Measurements from ENCODE around the gene ALDH3B2.
"Not testable (repeated sequence)": the region's sequence is repeated elsewhere in the genome, so short reads cannot be mapped to it uniquely, and the experiment has no call there.

The ALDH3B2 gene

DNA sequence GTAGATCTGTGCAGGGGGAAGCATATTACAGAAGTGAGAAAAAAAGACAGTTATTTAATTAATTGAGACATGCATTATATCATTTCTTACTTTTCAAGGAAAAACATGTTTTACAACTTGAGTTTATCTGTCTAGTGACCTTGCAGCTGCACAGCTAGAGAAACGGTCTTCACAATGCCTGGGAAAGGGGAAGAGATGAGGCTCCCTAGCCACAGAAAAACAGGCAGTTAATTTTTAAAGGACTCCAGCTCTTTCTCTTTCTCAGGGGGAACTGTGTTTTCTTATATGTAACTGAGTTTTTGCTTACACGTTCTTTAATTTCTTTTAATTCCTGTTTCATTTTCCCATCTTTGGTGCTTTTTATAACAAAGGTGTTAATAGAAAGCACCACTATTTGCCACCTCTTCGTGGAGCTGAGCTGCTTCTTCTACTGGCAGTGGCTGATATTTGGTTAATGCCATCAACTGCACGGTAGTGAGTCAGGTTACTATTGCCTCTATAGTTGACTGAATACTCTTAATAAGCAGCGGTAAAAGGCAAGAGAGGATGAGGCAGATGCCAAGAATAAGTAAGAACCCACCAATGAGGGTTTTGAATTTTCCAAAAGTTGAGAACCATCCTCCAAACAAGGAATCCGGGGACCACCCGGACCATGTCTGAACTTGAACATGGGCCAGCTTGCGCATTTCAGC lies 11.4 kb upstream of the ALDH3B2 start:
- in situ Hi-C loops (cut with HindIII; ENCODE audit: low sequenced_read_pairs): not testable (repeated sequence)

DNA sequence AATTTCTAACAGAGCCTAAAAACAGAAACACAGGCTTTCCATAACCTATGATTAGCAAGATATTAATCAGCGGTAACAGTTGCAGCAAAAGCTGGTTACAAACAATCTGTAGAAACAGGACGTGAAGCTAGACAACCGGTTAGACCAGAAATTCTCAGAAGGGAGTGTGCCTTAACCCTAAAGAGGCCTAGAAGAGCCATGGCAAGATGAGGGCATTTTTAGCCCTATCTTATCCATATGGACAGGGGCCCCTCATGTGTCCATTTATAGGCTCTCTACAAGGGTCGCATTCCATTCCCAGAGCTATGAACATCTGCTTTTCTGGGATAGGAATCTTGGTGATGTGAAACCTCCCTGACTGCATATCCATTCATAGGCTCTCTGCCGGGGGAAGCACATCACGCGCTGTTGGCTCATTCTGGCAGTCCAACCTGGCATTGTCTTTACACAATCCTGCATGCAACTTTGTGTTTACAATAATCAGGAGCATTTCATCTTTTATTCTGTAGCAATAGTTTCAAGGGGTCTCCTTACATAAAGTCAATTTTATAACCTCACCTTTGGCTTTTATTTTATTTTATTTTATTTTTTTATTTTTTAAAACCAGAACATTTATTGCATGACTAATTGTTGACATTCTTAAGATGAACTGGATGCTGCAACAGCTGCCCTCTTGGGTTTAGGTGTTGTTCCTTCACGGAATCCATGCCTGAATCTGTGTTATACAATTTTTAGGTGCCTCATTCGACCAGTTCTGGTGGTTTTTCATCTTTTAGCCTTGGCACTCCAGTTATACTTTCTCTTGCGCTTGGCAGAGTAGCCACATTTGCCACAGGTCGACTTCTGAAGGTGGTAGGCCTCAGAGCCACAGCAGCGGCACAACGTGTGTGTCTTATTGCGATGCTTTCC lies 8.0 kb upstream of the ALDH3B2 start:
- in situ Hi-C loops (cut with HindIII; ENCODE audit: low sequenced_read_pairs): not testable (repeated sequence)

DNA sequence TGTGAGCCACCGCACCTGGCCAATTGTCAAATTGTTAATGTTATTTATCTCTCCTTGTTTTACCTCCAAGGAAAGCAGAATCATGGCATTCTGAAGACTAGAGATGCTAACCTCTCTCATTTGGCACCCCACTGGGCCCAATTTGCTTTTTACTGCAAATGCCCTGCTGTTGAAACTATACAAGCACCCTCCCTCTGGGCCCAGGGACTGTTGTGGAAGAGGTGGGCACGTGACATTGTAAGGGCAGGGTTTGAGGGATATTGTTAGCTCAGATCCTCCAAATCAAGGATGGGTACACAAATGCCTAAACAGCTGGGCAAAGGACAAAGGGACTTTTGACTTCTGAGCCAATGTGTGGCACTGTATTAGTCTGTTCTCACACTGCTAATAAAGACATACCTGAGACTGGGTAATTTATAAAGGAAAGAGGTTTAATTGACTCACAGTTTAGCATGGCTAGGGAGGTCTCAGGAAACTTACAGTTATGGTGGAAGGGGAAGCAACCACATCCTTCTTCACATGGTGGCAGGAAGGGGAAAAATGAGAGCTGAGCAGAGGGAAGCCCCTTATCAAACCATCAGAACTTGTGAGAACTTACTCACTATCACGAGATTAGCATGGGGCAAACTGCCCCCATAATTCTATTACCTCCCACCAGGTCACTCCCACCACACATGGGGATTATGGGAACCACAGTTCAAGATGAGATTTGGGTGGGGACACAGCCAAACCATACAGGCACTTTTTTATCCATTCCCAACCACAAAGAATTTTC lies 6.5 kb upstream of the ALDH3B2 start:
- in situ Hi-C loops (cut with HindIII; ENCODE audit: low sequenced_read_pairs): no loop called here

DNA sequence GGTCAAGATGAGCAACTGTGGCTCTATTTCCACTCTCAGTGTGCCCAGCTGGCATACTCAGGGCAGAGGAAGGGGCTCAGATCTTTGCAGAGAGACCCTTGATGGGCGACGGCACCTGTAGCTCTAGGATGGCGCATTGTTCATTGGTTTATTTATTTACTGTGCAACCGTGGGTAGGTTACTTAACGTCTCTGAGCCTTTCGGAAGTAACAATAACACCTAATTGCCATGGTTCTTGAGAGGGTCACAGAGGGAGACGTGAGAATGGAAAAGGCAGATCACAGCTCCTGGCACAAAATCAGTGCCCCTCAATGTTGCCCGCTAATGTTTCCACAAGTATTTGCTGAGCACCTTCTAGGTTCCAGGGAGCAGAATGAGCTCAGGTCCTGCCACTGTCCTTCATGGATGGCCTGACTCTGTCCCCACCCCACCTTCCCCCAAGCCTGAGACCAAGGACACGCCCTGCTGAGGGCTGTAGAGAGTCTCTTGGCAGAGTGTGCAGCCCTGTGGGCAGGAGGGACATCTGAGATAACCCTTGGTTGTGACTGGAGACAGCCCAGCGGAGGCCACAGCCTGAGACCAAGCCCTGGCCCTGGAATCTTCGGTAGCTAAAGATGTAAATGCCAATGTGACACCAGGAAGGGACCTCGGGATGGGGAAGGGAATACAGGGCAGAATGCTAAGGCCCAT lies 780 bp upstream of the ALDH3B2 start:
- in situ Hi-C loops (cut with HindIII; ENCODE audit: low sequenced_read_pairs): no loop called here

DNA sequence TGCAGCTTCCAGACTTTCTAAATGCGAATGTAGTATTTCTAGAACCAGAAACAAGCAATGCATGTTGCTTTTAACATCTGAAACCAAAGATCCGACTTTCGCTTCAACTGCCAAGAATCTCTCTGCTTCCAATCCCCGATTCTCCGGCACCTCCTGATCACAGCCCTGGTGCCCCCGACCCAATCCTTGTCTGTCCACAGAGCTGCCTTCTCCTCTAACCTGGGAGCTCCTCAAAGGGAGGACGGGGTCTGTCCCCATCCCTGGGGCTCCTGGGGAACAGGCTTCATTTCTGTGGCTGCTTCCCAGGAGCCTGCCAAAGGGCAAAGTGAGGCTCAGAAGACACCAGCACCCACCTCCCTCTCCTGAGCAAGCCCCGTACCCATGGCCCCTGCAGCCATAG lies 521 bp downstream of the ALDH3B2 start:
- in situ Hi-C loops (cut with HindIII; ENCODE audit: low sequenced_read_pairs): no loop called here

DNA sequence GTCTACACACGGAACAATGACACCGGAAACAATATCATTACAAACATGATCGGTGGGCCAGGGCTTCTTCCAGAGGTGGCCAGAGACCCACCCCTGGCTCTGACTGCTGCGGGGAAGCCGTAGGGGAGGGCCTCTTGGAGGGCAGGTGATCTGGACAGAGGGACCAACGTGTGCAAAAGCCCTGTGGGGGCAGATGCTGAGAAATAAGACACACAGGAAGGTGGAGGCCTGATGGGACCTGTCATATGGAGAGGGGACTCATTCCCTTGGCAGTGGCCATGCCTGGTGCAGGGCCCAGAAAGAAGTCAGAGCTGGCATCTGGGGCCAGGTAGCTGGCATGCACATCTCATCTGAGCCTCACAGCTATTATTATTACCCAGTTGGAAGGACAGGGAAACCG lies 1.1 kb downstream of the ALDH3B2 start:
- in situ Hi-C loops (cut with HindIII; ENCODE audit: low sequenced_read_pairs): no loop called here

DNA sequence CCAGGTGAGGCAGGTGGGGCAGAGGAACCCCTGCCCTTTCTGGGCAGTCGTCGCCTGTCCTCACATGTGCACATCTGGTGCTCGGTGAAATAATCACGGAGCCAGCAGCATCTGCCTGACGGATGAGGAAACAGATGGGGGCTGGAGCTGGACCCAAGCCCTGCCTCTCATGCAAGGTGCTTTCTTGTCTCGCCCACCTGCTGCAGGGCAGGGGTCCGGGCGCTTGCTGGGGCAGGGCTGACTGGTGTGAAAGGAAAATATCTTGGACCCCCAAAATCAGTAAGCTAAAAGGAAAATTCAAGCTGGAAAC lies 3.3 kb downstream of the ALDH3B2 start:
- in situ Hi-C loops (cut with HindIII; ENCODE audit: low sequenced_read_pairs): no loop called here

DNA sequence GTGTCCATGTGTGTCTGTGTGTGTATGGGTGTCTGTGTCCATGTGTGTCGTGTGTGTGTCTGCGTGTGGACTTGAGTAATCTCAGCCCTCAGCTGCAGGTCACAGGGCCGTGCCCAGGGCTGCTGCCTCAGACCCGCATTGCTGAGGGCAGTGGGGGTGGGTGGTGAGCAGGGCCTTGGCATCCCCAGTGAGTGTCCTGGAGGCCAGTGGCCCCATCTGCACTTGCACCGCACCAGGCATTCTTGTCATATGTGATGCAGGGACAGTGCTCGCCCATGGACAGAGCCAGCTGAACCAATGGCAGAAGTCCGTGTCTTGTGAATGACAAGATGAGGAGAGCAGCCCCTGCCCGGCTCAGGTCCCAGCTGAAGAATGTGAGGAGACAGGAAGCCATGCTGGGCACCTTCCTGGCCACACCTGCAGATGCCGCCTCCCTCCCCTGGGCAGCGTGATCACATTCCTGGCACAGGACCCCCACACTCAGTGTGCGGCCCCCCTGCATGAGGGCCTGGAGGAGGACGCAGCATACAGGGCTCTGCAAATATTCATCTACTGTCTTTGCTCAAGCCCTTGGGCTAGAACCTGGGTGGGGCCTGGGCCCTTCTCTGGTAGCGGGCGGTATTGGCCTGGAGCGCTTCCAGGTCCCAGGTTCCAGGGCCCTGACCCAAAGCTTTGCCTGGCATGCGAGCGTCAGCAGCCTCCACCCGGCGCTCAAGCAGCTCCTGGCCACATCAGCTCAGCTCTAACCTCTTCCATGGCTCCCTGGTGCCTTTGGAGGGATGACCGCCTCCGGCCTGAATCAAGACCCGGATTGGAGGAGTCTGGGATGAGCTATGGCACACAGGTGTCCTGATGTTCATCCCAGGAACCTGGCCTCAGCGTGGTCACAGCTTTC lies 3.9 kb downstream of the ALDH3B2 start:
- in situ Hi-C loops (cut with HindIII; ENCODE audit: low sequenced_read_pairs): no loop called here

DNA sequence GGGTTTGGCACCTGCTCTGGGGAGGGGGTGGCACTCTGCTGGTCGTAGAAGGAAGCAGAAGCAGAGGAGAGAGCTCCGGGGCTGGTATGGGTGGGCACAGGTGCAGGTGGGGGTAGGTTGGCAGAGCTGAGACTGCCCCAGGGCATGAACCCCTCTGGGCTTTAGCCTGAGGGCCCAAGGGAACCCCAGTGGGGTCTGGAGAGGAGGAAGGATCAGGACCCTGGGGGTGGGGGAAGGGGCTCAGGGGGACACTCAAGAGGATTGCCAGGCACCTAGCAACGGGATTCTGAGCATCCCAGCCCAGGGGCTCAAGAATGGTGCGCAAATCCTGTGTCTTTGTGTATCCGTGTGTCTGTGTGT lies 6.3 kb downstream of the ALDH3B2 start:
- in situ Hi-C loops (cut with HindIII; ENCODE audit: low sequenced_read_pairs): no loop called here

DNA sequence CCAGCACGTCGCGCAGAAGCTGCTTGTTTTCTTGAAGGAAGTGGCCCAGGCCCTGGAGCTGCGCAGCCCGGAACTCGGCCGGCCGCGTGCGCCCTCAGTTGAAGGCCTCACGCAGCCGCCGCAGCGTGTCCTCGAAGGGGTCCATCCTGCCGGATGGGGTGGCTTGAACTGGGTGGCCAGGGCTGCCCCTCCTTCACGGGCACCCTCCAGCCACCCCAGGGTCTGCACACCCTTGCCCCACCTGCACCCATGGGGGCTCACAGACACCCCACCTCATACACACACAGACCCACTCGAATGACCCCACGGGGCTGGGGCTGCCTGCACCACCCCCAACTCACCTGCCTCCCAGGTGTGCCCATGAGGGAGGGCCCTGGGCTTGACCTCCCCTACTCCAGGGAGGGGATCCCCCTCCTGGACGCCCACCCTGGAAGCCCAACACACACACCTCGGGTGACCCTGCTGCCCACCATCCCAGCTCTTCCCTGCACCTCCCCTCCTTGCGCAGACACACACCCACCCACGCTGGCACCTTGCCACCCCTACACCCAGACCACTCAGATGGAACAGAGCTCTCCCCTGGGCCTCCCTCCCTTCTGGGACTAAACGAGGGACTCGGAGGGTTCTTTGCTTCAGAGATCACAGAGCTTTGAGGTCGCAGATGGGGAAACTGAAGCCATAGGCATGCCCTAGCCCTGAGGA lies 6.8 kb downstream of the ALDH3B2 start:
- in situ Hi-C loops (cut with HindIII; ENCODE audit: low sequenced_read_pairs): no loop called here

DNA sequence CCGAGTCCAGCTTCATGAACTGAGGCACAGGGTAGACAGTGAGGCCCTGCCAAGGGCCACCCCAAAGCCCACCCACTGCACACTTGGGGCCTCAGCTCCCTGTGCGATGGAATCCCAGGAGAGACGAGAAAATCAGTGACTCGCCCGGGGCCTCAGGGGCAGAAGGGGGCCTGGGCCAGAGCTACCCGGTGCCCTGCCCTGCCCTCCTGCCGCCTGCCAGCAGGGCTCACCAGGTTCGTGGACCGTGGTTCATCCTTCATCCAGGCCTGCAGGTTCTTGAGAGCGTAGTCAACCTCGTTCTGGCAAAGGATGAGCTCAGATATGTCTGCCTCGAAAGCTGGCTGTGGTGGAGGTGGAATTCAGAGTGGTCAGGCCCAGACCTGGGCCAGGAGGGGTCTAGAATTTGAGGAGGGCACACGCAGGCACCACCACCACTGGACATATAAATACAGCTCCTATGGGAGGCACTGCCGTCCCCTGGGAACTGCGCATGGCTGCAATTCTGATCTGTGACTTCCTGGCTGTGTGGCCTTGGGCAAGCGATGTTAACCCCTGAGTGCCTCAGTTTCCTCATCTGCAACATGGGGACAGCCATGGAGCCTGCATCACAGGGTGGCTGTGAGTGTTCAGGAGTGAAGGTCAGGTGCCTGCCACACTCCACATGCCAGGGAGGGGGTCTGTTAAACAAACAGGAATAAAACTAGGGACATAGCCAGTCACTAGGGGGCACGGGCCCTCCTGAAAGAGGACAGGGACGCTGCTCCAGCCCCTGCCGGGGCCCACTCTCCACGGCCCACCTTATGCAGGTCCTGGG lies 7.5 kb downstream of the ALDH3B2 start:
- in situ Hi-C loops (cut with HindIII; ENCODE audit: low sequenced_read_pairs): no loop called here

DNA sequence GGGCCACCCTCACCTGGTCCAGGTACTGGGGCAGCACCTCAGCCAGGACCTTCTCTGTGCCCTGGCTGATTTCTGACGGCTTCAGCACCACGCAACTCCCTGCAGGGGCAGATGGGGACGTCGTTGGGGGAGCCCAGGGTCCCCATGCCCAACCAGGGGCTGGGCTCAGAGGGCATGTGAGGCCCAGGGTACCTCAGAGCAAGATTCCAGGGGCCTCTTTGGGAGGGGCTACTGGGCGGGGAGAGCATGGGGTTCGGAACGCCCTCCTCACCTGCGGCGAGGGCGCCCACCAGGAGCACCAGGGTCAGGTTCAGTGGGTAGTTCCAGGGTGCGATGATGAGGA lies 8.1 kb downstream of the ALDH3B2 start:
- in situ Hi-C loops (cut with HindIII; ENCODE audit: low sequenced_read_pairs): no loop called here

DNA sequence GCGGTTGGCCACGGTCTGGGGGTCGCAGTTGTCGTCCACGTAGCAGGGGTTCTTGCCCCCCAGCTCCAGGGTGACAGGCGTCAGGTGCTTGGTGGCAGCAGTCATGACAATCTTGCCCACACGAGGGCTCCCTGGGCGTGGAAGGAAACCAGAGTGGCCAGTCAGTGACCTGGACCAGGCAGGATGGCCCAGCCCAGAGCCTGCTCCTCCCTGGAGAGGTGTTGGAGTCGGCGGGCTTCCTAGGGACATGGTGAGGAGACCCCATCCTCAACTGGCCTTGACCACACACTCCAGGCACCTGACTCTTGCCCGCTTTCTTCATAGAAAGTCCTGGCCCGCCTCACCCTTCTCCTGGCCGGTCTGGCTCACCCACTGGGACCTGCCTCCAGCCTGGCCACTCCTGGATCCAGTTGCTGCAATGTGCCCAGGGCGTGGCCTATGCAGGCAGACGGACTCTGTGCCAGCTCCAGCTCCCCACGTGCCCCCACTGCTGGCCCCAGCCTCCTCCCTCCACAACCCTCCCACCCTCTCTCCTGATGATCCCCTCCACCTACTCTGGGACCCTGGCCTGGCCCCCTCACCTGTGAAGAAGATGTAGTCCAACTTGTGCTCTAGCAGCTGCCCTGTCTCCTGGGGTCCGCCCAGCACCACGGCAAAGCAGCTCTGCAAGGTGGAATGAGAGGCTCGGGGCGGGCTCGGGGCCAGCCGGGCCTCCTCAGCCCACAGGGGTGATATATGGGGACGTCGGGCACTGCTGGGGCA lies 8.7 kb downstream of the ALDH3B2 start:
- in situ Hi-C loops (cut with HindIII; ENCODE audit: low sequenced_read_pairs): no loop called here

DNA sequence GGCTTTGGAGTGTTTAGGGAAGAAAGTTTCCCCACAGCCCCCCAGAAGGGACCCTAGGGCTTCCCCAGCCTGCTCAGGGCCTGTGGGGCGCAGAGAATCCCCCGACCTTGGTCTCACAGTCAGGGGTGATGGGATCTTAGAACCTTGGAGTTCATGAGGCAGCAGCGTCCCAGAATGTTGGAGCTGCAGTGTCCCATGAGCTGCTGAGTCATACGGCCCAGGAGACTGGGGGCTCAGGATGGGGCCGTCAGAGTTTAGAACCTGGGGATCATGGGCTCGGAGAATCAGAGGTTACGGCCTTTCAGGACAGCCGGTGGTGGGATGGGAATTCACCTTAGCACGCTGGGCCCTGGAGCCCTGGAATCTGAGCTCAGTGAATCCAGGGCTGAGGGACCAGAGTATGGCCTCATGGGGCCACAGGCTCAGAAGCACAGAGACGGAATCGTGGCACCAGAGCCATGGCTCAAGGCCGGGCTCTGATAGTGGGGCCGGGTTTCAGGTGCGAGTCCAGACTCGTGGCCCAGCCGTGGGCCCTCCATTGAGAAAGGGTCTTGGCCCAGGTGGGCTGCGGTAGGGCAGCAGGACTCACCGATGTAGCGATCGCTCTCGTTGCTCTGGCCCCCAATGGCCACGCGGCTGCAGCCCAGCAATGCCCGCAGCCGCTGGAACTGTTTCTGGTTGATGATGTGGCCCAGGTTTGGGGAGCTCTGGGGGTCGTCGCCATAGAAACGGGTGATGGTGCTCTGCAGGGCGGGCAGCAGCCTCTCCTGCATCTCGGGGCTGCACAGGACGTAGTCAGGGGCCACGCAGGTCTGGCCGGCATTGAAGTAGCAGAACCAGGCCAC lies 9.5 kb downstream of the ALDH3B2 start:
- in situ Hi-C loops (cut with HindIII; ENCODE audit: low sequenced_read_pairs): loop anchor here (5.0 kb wide), 1 partner anchor 63 kb away; no protein-coding TSS in a partner anchor

DNA sequence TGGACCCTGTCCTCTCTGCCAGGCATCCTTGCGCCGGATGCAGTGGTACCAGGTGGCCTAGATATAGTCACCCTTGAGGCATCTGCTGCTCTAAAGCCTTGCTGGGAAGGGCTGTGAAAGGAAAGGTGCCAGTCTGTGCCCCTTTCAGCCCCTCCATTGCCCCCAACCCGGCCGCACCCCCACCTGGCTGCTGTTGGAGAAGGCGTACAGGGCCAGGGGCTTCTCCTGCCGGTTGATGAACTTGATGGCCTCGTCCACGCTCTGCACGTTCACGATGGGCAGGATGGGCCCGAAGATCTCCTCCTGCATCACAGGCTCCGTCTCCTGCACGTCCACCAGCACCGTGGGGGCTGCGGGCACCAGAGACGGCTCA lies 10.2 kb downstream of the ALDH3B2 start:
- in situ Hi-C loops (cut with HindIII; ENCODE audit: low sequenced_read_pairs): loop anchor here (5.0 kb wide), 1 partner anchor 62 kb away; no protein-coding TSS in a partner anchor

DNA sequence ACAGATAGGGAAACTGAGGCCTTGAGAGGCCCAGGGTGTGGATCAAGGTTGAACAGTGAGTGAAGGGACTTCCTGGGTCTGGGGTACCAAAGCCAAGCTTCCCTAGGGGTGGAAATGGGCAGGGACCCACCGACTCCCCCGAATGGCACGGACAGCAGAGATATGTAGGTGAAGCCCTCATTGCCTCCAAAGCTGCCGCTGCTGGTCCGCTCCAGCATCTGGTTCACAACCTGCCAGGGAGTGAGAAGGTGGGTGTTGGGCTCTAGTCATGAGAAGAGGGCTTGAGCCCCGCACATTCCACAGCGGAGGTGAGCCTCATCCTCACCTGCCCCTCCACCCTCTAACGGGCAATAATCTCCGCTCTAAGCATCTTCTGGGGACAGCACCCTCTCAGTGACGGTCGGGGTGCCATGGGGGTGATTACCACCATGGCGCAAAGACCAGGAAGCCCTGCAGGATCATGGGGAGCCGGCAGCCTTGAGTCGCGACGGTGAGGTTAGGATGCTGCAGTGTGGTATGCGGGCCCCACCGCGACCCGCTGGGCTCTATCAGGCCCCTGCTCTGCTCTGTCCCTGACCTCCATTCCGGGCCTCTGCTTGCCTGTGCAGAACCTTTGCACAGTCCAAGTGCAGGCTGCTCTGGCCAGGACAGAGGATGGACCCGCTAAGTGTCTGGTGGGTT lies 10.8 kb downstream of the ALDH3B2 start:
- in situ Hi-C loops (cut with HindIII; ENCODE audit: low sequenced_read_pairs): loop anchor here (5.0 kb wide), 1 partner anchor 61 kb away; no protein-coding TSS in a partner anchor
